HCT116 (cell line): ENCODE measurements around the gene ACP7.

Experiments
- EZH2 ChIP-seq: fragments of 200-600 bp; sonication (generic); IDR thresholded peaks from 2 replicates; pipeline ENCODE4 v1.6.1; 2017; ENCODE audit warnings: antibody characterized with exemption, mixed run types
- JUND ChIP-seq: IDR thresholded peaks from 2 replicates; pipeline ENCODE4 v1.6.1; 2012
- POLR2A ChIP-seq: IDR thresholded peaks from 2 replicates; pipeline ENCODE4 v1.7.0; 2011; ENCODE audit warnings: borderline replicate concordance; ENCODE audit not compliant: insufficient read depth, insufficient read length; ENCODE audit errors: extremely low read depth
- SIN3A ChIP-seq: IDR thresholded peaks from 2 replicates; pipeline ENCODE4 v1.6.1; 2012; ENCODE audit warnings: low read depth
- SP1 ChIP-seq: IDR thresholded peaks from 2 replicates; pipeline ENCODE4 v1.6.1; 2012; ENCODE audit warnings: low read depth

- TF ChIP-seq SP1 = no peak
- TF ChIP-seq SIN3A = no peak
- no peak for TF ChIP-seq JUND
- TF ChIP-seq EZH2 = no peak
- no peak for TF ChIP-seq POLR2A
Measured at GRCh38 chr19:39097299-39097698, 13.1 kb downstream of the ACP7 start.
